Neural progenitor cell (in vitro differentiated cells): Measurements from ENCODE around the gene PIK3R2.

Experiments
- CTCF ChIP-seq: fragments of 200-600 bp; sonication (generic); IDR thresholded peaks from 2 replicates; pipeline ENCODE4 v1.5.1; 2017; ENCODE audit warnings: antibody characterized with exemption, mild to moderate bottlenecking
- EZH2 ChIP-seq: fragments of 200-600 bp; sonication (generic); IDR thresholded peaks from 2 replicates; pipeline ENCODE4 v1.6.1; 2017; ENCODE audit warnings: antibody characterized with exemption, mild to moderate bottlenecking, moderate library complexity
- EZH2phosphoT487 ChIP-seq: fragments of 200-600 bp; sonication (generic); IDR thresholded peaks from 2 replicates; pipeline ENCODE4 v1.6.1; 2017; ENCODE audit warnings: antibody characterized with exemption

DNA sequence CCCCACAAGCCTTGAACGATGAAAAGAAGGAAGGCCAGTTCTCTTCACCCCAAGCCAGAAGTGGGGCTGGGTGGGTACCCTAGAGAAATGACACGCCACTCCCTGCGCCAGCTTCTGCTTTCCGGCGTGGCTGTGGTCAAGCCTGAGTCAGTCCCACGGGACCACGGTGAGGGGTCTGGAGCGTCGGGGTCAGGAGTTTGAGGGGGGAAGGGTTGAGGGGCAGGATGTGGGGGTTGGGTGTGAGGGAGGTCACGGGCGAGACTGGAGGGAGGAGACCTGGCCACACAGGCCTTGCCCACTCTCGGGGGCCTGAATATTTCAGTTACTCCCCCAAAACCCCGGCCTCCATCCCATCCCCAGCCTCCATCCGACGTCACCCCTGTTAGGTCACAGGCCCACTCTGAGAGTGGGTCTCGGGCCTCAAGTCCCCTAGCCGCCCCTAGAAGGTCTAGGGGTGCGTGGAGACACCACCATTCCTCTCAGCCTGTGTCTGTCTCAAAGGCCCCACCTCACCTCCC lies 20.1 kb downstream of the PIK3R2 start:
- TF ChIP-seq CTCF (no peak), EZH2 (no peak), EZH2phosphoT487 (no peak)
